ENCODE data around the gene GPATCH4. TPM values are rescaled to one million over a fixed set of nuclear protein-coding genes. Genes with fewer than 3 reads are reported as not detected.
A peak's percentile ranks its signal among the peaks of the same experiment; 100 is the strongest.

The GPATCH4 gene
- total and polyA plus RNA-seq, 12 donors = 9.3 to 34.5 (median 13.5) TPM

DNA sequence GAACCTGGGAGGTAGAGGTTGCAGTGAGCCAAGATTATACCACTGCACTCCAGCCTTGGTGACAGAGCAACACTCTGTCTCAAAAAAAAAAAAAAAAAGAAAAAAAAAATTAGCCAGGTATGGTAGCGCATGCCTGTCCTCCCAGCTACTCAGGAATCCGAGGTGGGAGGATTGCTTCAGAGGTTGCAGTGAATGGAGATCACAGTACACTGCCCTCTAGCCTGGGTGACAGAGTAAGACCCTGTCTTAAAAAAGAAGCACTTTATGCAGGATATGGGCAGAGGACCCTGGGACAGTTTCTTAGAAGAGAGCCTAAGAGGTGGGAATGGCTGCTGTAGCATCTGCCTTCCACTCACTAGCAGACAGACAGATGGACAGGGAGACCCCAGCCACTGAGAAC lies 51.9 kb downstream of the GPATCH4 start:
- peaks cover 0 to 11% (median 0%) of the 10 kb centered on the region in 9 donors for H3K36me3 ChIP-seq
- no peak overlapping the region for H3K4me3 ChIP-seq
- TF ChIP-seq, protein P1, sequence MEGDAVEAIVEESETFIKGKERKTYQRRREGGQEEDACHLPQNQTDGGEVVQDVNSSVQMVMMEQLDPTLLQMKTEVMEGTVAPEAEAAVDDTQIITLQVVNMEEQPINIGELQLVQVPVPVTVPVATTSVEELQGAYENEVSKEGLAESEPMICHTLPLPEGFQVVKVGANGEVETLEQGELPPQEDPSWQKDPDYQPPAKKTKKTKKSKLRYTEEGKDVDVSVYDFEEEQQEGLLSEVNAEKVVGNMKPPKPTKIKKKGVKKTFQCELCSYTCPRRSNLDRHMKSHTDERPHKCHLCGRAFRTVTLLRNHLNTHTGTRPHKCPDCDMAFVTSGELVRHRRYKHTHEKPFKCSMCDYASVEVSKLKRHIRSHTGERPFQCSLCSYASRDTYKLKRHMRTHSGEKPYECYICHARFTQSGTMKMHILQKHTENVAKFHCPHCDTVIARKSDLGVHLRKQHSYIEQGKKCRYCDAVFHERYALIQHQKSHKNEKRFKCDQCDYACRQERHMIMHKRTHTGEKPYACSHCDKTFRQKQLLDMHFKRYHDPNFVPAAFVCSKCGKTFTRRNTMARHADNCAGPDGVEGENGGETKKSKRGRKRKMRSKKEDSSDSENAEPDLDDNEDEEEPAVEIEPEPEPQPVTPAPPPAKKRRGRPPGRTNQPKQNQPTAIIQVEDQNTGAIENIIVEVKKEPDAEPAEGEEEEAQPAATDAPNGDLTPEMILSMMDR (IDR thresholded peaks at IDR 0.05) = no peak
- H3K4me1 ChIP-seq = peaks cover 0 to 7% (median 0%) of the 10 kb centered on the region in 9 donors
- intact Hi-C loops (cut with DNase I) = loop anchor here in 1 of 10 donors (10.0 kb wide), 1 partner anchor 165 kb away; no protein-coding TSS in a partner anchor
- no peaks in the 10 kb centered on the region for H3K27me3 ChIP-seq
- DNase-seq (no peak), ATAC-seq (peak in 1 of 8 donors; percentile 42)
- WGBS, 2 donors = 72 to 81% methylated on average over 2 of the region's 2 CpGs
- H3K27ac ChIP-seq = no peak overlapping the region
- no peaks in the 10 kb centered on the region for H3K9me3 ChIP-seq

DNA sequence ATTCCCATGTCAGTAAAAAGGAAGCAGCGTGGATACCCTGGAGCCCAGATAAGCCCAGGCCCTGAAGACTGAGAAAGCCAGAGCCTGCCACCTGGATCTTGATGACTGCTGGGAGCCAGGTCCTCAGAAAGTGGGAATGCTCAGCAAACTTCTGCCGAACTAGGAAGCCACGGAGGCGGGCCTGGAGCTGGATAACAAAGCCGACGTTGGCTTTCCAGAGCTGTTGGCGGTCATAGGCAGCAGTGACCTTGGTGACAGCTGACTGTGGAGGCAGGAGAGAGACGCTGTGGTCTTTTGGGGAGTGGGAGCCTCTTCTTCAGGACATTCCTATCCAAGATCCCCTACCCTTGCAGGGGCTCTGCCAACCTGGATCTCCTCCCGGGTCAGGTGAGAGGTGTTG lies 53.3 kb downstream of the GPATCH4 start:
- Histone ChIP-seq H3K4me3 (no peak overlapping the region), H3K9me3 (no peaks in the 10 kb centered on the region), H3K27me3 (no peaks in the 10 kb centered on the region), H3K4me1 (peaks cover 0 to 7% (median 0%) of the 10 kb centered on the region in 9 donors), H3K27ac (no peak overlapping the region), H3K36me3 (peaks cover 0 to 8% (median 0%) of the 10 kb centered on the region in 9 donors)
- DNase-seq (no peak), ATAC-seq (peak in 1 of 8 donors; percentile 15)
- TF ChIP-seq, protein P1 (IDR thresholded peaks at IDR 0.05) = no peak
- 78 to 79% methylated on average over 9 of the region's 9 CpGs for WGBS, 2 donors
- intact Hi-C loops (cut with DNase I) = loop anchor here in 1 of 10 donors (10.0 kb wide), 1 partner anchor 163 kb away; no protein-coding TSS in a partner anchor

GRCh38 chr1:156547434-156547833 lies 53.8 kb downstream of the GPATCH4 start:
- Histone ChIP-seq H3K9me3 (no peaks in the 10 kb centered on the region), H3K4me3 (no peak overlapping the region), H3K4me1 (peaks cover 0 to 7% (median 0%) of the 10 kb centered on the region in 9 donors), H3K27ac (no peak overlapping the region), H3K27me3 (no peaks in the 10 kb centered on the region), H3K36me3 (peaks cover 0 to 8% (median 0%) of the 10 kb centered on the region in 9 donors)
- no peak for ATAC-seq
- intact Hi-C loops (cut with DNase I) = loop anchor here in 1 of 10 donors (10.0 kb wide), 1 partner anchor 163 kb away; no protein-coding TSS in a partner anchor
- 92 to 93% methylated on average over 4 of the region's 4 CpGs for WGBS, 2 donors
- TF ChIP-seq, protein P1 (IDR thresholded peaks at IDR 0.05) = no peak
- DNase-seq = no peak

DNA sequence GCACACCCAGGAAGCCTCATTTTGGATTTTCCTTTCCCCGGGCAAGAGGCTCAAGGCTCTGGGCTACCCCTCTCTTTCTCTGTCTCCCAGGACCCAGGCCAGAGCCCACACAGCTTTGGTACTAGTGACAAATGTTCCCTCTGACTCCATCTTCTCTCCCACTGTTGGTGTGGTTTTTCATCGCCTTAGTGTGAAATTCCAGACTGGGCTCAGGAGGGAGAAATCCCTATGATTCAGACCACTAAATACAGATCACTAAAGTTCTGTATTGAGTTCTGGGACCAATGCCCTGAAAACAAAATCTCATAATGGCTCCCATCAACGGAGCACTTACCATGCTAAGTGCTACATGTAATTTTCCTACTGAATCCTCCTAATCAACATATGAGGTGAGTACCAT lies 55.0 kb downstream of the GPATCH4 start:
- no peaks in the 10 kb centered on the region for H3K27me3 ChIP-seq
- no peak overlapping the region for H3K27ac ChIP-seq
- intact Hi-C loops (cut with DNase I) = loop anchor here in 1 of 10 donors (10.0 kb wide), 1 partner anchor 161 kb away; no protein-coding TSS in a partner anchor
- peaks cover 0 to 4% (median 0%) of the 10 kb centered on the region in 9 donors for H3K36me3 ChIP-seq
- H3K4me1 ChIP-seq = peaks cover 0 to 7% (median 0%) of the 10 kb centered on the region in 9 donors
- TF ChIP-seq, protein P1 (IDR thresholded peaks at IDR 0.05) = no peak
- H3K4me3 ChIP-seq = no peak overlapping the region
- H3K9me3 ChIP-seq = no peaks in the 10 kb centered on the region
- DNase-seq (no peak), ATAC-seq (no peak)
- WGBS, 2 donors = 79 to 95% methylated on average over 3 of the region's 3 CpGs
